Activated naive CD4-positive, alpha-beta T cell treated with anti-CD3 and anti-CD28 coated beads, Interleukin-2, amount 10 ng/mL, durations not matched to agents 7 days and 5 days (primary cell): ENCODE results near the gene MTX1.
A peak's percentile ranks its signal among the peaks of the same experiment; 100 is the strongest.
"Not testable (repeated sequence)": the region's sequence is repeated elsewhere in the genome, so short reads cannot be mapped to it uniquely, and the experiment has no call there.

Experiments used
- CTCF ChIA-PET: fragments of 350-600 bp; sonication (Branson Sonifier 250); formaldehyde crosslinking; loops from one replicate; lab custom pipeline; 2021; ENCODE audit warnings: antibody characterized with exemption; lab: Charles Lee
- DNase-seq: peaks from one replicate; pipeline ENCODE4 v3.0.0-alpha.2; 2020
- H3K27ac Mint-ChIP-seq: one replicate; pipeline ENCODE4 v1.8.0; 2021; ENCODE audit warnings: mild to moderate bottlenecking, moderate library complexity, mixed read lengths
- H3K27me3 Mint-ChIP-seq: one replicate; pipeline ENCODE4 v1.8.0; 2021; ENCODE audit warnings: mild to moderate bottlenecking, mixed read lengths
- H3K36me3 Mint-ChIP-seq: one replicate; pipeline ENCODE4 v1.8.0; 2021; ENCODE audit warnings: mixed read lengths
- H3K4me1 Mint-ChIP-seq: one replicate; pipeline ENCODE4 v1.8.0; 2021; ENCODE audit warnings: mixed read lengths
- H3K4me3 Mint-ChIP-seq: one replicate; pipeline ENCODE4 v1.8.0; 2021; ENCODE audit warnings: mild to moderate bottlenecking, moderate library complexity, mixed read lengths
- H3K9me3 Mint-ChIP-seq: one replicate; pipeline ENCODE4 v1.8.0; 2021; ENCODE audit warnings: mixed read lengths

MTX1 gene

DNA sequence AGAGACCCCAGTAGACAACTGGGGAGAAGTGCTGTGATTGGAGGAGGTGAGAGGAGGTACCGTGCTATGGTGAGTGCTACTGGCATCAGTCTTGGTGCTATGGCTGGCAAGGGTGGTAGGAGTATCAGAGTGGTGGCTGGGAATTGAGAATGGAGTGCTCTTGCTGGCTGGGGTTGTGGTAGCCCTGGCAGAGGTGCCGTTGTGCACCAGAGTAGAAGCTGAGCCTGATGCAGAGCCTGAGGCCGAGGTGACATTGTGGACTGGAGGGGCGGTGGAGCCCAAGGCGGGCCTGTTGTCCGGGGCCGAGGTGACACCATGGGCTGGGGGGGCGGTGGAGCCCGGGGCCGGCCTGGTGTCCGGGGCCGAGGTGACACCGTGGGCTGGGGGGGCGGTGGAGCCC is 20.2 kb upstream of the MTX1 start:
- Mint-ChIP-seq H3K36me3 (peaks cover 17% of the 10 kb centered on the region), H3K4me1 (peaks cover 20% of the 10 kb centered on the region), H3K27ac (peak overlapping the region; percentile 88), H3K27me3 (no peaks in the 10 kb centered on the region), H3K4me3 (peak overlapping the region; percentile 9), H3K9me3 (no peaks in the 10 kb centered on the region)
- no peak for DNase-seq
- CTCF ChIA-PET, result no interaction called here

DNA sequence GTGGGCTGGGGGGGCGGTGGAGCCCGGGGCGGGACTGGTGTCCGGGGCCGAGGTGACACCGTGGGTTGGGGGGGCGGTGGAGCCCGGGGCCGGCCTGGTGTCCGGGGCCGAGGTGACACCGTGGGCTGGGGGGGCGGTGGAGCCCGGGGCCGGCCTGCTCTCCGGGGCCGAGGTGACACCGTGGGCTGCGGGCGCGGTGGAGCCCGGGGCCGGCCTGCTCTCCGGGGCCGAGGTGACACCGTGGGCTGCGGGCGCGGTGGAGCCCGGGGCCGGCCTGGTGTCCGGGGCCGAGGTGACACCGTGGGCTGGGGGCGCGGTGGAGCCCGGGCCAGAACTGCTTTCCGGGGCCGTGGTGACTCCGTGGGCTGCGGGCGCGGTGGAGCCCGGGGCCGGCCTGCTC is 18.6 kb upstream of the MTX1 start:
- not testable (repeated sequence) for DNase-seq

DNA sequence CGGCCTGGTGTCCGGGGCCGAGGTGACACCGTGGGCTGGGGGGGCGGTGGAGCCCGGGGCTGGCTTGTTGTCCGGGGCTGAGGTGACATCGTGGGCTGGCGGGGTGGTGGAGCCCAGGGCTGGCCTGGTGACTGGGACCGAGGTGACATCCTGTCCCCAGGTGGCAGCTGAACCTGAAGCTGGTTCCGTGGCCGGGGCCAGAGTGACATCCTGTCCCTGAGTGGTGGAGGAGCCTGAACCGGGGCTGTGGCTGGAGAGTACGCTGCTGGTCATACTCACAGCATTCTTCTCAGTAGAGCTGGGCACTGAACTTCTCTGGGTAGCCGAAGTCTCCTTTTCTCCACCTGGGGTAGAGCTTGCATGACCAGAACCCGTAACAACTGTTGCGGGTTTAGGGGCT is 16.6 kb upstream of the MTX1 start:
- H3K4me1 Mint-ChIP-seq, result peaks cover 45% of the 10 kb centered on the region
- no peaks in the 10 kb centered on the region for H3K27me3 Mint-ChIP-seq
- no peaks in the 10 kb centered on the region for H3K9me3 Mint-ChIP-seq
- DNase-seq, result peak; percentile 33
- CTCF ChIA-PET, result interaction anchor here (2.7 to 3.8 kb wide), 4 partner anchors 14 to 35 kb away, joined by 13 to 56 read pairs (median 40); partner anchors contain the start of genes KRTCAP2, MTX1, THBS3 and TRIM46
- H3K4me3 Mint-ChIP-seq, result peak overlapping the region; percentile 83
- peak overlapping the region; percentile 99 for H3K27ac Mint-ChIP-seq
- H3K36me3 Mint-ChIP-seq, result peaks cover 18% of the 10 kb centered on the region

More for the DNA sequence above, 18.6 kb upstream of the MTX1 start:
- Mint-ChIP-seq H3K4me1 (peaks cover 32% of the 10 kb centered on the region), H3K36me3 (peaks cover 11% of the 10 kb centered on the region)
- CTCF ChIA-PET, H3K27ac Mint-ChIP-seq, H3K9me3 Mint-ChIP-seq, H3K4me3 Mint-ChIP-seq, H3K27me3 Mint-ChIP-seq: not testable (repeated sequence)

DNA sequence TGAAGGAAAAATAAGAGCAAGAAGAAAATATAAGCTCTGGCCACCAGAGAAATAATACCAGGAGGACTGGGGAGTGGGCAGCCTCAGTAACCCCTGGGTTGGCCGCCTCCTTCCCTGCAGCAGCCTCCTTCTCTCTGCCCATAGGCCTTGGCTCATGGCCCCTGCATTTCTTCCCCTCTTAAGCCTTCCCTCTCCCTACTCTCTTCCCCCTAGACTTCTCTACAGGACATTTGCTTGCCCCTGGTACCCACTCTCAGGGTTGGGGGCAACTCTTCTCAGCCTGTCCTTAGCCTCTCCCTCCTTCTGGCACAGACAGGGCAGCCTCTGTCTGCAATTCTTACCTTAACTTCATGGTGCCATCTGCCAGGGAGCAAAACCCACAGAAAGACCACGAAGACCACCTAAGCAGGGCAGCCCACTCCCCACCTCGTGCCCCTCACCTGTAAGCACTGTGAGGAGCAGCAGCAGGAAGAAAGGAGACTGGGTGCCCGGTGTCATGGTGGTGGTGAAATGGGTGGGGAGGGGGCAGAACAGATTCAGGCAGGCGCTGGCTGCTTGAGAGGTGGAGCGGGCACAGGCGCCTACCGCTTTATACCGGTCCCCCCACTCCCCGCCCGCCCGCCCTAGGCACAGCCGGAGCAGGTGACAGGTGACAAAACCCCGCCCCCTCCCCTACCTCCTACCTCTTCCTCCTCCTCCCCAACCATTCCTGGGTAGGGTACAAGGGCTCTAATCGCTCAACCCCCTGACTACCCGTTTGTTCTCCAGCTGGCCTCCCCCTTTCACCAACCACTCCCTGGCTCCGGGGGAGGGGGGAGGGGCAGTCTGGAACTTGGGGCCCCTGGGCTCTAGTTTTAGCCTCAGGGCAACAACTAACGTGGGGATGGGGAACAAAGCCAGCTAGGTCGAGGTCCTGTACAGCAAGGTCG is 15.9 kb upstream of the MTX1 start:
- H3K36me3 Mint-ChIP-seq, result peaks cover 20% of the 10 kb centered on the region
- H3K27me3 Mint-ChIP-seq, result no peaks in the 10 kb centered on the region
- peak overlapping the region; percentile 83 for H3K4me3 Mint-ChIP-seq
- DNase-seq, result peak; percentile 70
- H3K9me3 Mint-ChIP-seq, result no peaks in the 10 kb centered on the region
- peaks cover 45% of the 10 kb centered on the region for H3K4me1 Mint-ChIP-seq
- H3K27ac Mint-ChIP-seq, result peak overlapping the region; percentile 99
- CTCF ChIA-PET, result interaction anchor here (1.0 to 3.8 kb wide), 9 partner anchors 8 to 108 kb away, joined by 3 to 56 read pairs (median 5); partner anchors contain the start of genes KRTCAP2, MTX1, THBS3 and TRIM46

DNA sequence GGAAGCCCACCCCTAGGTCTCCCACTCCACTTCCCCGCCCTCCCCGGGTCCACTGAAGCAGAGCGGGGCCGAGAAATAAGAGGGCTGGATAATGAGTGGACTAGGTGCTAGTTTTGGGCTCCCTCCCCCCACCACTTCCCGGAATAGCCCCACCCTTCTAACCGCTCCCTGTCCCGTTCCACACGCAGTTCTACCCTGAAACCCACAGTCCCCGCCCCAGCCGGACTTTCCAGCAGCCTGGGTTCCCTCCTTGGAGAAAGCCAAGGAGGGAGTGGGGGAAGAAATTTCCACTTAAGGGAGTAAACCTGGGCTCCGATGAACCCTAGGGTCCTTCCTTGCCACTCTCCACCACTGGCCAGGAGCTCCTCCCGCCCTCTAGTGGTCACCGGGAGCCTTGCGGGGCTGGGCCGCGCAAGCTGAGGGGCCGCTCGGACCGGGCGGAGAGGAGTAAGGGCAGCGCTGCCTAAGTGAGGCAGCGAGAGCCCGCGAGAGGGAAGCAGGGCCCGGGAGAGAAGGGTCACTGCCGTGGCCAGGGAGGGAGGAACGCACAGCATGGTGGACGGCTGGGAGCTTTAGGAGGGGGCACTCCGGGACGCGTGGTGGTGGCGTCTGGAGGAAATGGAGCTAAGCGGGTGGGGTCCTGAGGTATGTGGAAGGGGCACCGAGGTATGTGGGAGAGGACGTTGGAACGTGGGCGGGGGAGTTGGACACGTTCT is 15.1 kb upstream of the MTX1 start:
- Mint-ChIP-seq H3K36me3 (peaks cover 22% of the 10 kb centered on the region), H3K9me3 (no peaks in the 10 kb centered on the region), H3K27ac (peak overlapping the region; percentile 99), H3K27me3 (no peaks in the 10 kb centered on the region), H3K4me3 (peak overlapping the region; percentile 83), H3K4me1 (peaks cover 39% of the 10 kb centered on the region)
- peak; percentile 81 for DNase-seq
- CTCF ChIA-PET, result interaction anchor here (0.8 to 3.8 kb wide), 11 partner anchors 9 to 109 kb away, joined by 3 to 56 read pairs (median 4); partner anchors contain the start of genes KRTCAP2, MTX1, THBS3 and TRIM46

DNA sequence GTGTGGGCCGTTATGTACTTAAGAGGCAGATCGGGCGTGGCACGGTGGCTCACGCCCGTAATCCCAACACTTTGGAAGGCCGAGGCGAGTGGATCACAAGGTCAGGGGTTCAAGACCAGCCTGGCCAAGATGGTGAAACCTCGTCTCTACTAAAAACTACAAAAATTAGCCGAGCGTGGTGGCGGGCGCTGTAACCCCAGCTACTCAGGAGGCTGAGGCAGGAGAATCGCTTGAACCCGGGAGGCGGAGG is 14.6 kb upstream of the MTX1 start:
- peaks cover 39% of the 10 kb centered on the region for H3K4me1 Mint-ChIP-seq
- peaks cover 22% of the 10 kb centered on the region for H3K36me3 Mint-ChIP-seq
- CTCF ChIA-PET, result interaction anchor here (0.8 to 3.8 kb wide), 12 partner anchors 9 to 109 kb away, joined by 3 to 56 read pairs (median 4); partner anchors contain the start of genes KRTCAP2, MTX1, THBS3 and TRIM46
- H3K9me3 Mint-ChIP-seq, H3K27me3 Mint-ChIP-seq, DNase-seq: not testable (repeated sequence)
- H3K4me3 Mint-ChIP-seq, result peak overlapping the region; percentile 83
- H3K27ac Mint-ChIP-seq, result peak overlapping the region; percentile 99

DNA sequence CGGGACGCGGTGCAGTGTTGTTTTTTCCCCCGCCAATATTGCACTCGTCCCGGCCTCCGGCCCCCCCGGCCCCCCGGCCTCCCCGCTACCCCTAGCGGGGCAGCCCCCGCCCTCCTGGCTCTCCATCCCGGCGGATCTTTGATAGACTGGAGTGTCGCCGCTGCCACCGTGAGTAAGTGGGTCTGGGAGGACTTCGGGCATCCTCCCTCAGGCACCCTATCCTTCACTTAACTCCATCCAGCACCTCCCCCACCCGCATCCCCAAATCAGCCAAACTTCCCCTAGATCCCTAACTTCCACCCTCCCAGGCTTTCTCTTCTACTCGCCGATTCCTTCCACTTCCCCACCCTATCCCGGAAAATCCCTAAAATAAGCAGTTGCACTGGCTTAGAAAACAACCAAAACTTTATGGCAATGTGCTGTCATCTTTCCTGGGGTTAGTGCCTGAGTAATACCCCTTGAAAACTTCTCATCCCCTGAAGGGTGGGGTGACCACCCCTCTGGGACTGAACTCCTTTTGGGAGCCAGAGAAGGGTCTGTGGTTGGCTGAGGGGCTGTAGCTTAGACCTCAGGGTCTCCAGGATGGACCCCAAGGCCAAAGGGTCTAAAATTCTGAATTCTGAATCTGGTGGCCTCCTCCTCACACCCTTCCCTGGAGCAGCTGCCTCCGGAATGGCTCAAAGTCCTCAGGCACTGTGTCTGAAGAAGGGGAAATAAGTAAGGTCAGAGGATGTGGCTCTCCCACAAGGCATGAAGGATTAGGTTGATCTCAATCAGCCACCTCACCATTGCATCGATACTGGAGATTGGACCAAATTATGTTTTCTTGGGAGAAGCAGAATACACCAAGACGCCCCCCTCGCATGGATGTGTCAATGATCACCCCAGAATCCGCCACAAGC is 13.0 kb upstream of the MTX1 start:
- peak overlapping the region; percentile 81 for H3K4me3 Mint-ChIP-seq
- DNase-seq, result no peak
- CTCF ChIA-PET, result interaction anchor here (3.8 kb wide), 2 partner anchors 12 to 21 kb away, joined by 44 to 56 read pairs; partner anchors contain the start of genes KRTCAP2, MTX1, THBS3 and TRIM46
- H3K9me3 Mint-ChIP-seq, result no peaks in the 10 kb centered on the region
- no peaks in the 10 kb centered on the region for H3K27me3 Mint-ChIP-seq
- peaks cover 39% of the 10 kb centered on the region for H3K4me1 Mint-ChIP-seq
- peaks cover 22% of the 10 kb centered on the region for H3K36me3 Mint-ChIP-seq
- H3K27ac Mint-ChIP-seq, result peak overlapping the region; percentile 80

DNA sequence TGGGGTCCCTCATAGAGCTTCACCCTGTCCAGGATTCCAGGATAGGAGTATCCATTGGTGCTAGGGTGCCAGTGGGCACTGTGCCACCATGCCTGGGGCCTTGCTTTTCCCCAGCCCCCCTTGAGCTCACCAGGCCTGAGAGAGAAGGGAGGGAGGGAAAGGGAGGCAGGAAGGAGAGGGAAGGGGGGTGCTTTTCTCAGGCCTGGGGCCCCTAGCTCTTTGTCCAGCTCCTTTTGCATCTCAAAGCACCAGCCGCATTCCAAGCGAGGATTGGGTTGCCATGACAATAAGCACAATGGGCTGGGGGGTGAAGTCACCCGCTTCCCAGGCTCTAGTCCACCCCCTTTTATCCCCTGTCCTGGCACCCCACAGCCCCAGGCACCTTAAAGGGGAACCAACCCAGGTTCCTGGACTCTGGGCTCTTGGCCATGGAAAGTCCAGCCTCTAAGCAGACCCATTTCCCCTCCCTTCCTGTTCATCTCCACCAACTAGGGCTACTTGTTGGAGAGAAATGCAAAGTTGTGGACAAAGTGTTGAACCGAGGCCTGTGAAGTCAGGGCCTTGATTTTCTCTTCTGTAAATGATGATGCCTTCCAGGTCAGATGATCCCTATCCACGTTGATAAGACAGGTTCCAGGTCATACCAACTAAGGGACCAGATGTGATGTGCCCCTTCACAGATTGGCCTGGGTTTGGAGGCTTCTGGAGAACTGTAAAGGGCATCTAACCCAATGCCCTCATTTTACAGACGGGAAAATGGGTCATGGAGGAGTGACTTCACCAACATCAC is 12.2 kb upstream of the MTX1 start:
- Mint-ChIP-seq H3K36me3 (peaks cover 22% of the 10 kb centered on the region), H3K9me3 (no peaks in the 10 kb centered on the region), H3K4me3 (peak overlapping the region; percentile 81), H3K27ac (no peak overlapping the region), H3K27me3 (no peaks in the 10 kb centered on the region), H3K4me1 (peaks cover 39% of the 10 kb centered on the region)
- CTCF ChIA-PET, result no interaction called here
- no peak for DNase-seq

DNA sequence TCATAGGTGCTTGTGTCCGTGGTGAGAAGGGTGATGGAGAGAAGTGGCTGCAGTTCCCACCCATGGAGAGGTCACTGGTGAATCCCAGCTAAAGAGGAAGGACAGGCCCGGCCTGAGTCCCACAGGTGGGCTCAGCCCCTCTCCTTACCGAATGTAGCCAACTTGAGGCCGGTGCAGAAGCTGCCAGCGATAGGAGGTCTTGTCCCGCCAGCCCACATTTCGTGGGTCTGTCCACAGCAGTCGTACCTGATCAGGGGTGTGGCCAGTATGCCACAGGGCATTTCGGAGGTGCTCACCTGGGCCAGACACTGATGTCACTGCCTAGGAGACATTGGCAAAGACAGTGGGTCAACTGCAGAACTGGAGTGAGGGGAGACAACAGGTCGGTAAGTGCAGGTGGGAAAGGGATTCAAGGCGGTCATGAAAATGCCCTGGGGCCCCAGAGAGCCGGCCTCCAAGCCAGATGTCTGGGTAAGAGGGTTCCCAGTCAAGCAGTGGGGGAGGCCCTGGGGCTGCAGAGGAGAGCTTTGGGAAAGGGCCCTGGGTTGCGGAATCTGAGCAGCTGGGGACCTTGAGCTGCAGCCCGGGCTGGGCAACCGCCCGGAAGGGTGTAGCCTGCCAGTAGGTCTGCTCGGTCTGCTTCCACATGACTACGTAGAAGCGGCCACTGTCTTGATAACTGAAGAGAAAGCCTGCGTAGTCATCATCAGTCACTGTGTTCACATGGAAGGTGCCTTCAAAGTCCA is 11.4 kb upstream of the MTX1 start:
- peaks cover 19% of the 10 kb centered on the region for H3K36me3 Mint-ChIP-seq
- H3K4me1 Mint-ChIP-seq, result peaks cover 36% of the 10 kb centered on the region
- no peak overlapping the region for H3K4me3 Mint-ChIP-seq
- no peaks in the 10 kb centered on the region for H3K27me3 Mint-ChIP-seq
- H3K9me3 Mint-ChIP-seq, result no peaks in the 10 kb centered on the region
- no peak overlapping the region for H3K27ac Mint-ChIP-seq
- DNase-seq, result no peak
- CTCF ChIA-PET, result no interaction called here

DNA sequence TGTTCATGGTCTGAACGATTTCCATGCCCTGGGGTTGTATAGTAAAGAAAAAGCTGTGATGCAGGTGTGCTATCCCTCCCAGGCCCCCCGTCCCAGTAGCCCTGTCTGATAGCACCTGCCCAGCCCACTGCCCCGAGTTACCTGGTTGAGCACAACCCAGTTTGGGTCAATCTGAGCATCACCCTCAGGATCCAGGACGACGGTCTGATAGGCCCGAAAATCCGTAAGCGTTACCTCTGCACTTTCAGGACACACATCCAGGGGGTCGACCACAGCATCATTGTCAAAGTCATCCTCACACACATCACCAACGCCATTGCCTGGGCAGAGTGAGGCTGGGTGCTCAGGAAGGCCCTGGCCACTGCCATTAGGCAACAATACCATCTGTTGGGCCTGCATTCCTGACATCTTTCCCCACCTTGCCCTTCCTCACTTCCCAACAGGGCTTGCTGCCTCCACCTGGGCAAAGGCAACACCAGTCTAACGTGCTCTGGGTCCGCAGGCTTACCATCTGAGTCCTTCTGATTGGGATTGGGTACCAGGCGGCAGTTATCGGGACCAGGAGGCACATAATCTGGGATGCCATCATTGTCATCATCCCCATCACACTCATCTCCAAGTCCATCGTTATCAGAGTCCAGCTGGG is 10.5 kb upstream of the MTX1 start:
- CTCF ChIA-PET, result no interaction called here
- no peak for DNase-seq
- Mint-ChIP-seq H3K27ac (no peak overlapping the region), H3K4me3 (no peak overlapping the region), H3K36me3 (peaks cover 17% of the 10 kb centered on the region), H3K4me1 (peaks cover 28% of the 10 kb centered on the region), H3K9me3 (no peaks in the 10 kb centered on the region), H3K27me3 (no peaks in the 10 kb centered on the region)

DNA sequence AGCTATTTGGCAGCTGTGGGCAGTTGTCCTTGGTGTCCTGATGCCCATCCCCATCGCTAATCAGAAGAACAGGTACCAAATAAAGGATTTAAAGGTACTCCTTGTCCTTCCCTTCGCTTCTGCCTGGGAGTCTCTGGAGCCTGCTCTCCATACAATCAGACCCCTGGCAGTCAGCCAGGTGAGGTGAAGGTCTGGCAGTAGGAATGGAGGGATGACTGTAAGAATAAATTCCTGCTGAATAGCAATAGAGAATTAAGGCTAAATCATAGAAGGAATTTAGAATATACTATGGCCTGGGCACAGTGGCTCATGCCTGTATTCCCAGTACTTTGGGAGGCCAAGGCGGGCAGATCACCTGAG is 10.0 kb upstream of the MTX1 start:
- Mint-ChIP-seq H3K4me1 (peaks cover 22% of the 10 kb centered on the region), H3K9me3 (no peaks in the 10 kb centered on the region), H3K36me3 (peaks cover 17% of the 10 kb centered on the region), H3K27ac (no peak overlapping the region), H3K27me3 (no peaks in the 10 kb centered on the region), H3K4me3 (no peak overlapping the region)
- CTCF ChIA-PET, result no interaction called here
- no peak for DNase-seq

DNA sequence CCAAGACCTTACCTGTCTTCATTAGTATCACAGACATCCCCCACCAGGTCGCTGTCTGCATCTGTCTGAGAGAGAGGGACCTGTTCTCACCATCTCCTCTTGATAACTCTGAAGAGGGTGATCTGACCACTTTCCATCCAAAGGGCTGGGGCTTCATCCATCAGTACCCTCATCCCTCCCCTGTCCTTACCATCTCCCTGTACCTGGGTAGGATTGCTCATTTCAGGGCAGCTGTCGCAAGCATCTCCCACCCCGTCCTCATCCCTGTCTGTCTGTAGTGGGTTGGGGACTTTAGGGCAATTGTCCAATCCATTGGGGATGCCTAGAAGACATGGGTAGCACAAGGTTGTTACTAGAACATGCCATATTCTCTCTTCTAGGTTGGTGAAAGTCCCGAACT is 8.7 kb upstream of the MTX1 start:
- DNase-seq, result no peak
- Mint-ChIP-seq H3K27me3 (no peaks in the 10 kb centered on the region), H3K27ac (no peak overlapping the region), H3K36me3 (peaks cover 17% of the 10 kb centered on the region), H3K9me3 (no peaks in the 10 kb centered on the region), H3K4me3 (no peak overlapping the region), H3K4me1 (peaks cover 13% of the 10 kb centered on the region)
- CTCF ChIA-PET, result no interaction called here
